Hepatocyte (in vitro differentiated cells): Measurements from ENCODE around the gene PADI4. TPM values are rescaled to one million over a fixed set of nuclear protein-coding genes. Genes with fewer than 3 reads are reported as not detected.
"Not testable (repeated sequence)": the region's sequence is repeated elsewhere in the genome, so short reads cannot be mapped to it uniquely, and the experiment has no call there.

Experiments used
- DNase-seq: peaks from one replicate; pipeline ENCODE4 v3.0.0-alpha.2; 2016; ENCODE audit warnings: low spot score
- H2AFZ ChIP-seq: fragments of 200-600 bp; sonication (generic); 2 replicates; pipeline ENCODE4 v1.6.0; 2016; ENCODE audit warnings: antibody characterized with exemption, mild to moderate bottlenecking
- H3K27ac ChIP-seq: fragments of 200-600 bp; sonication (generic); 2 replicates; pipeline ENCODE4 v1.5.1; 2016; ENCODE audit warnings: mild to moderate bottlenecking
- H3K27me3 ChIP-seq: fragments of 200-600 bp; sonication (generic); 2 replicates; pipeline ENCODE4 v1.6.1; 2016
- H3K36me3 ChIP-seq: fragments of 200-600 bp; sonication (generic); replicated peaks from 2 replicates; pipeline ENCODE4 v1.5.1; 2016; ENCODE audit warnings: low read depth; ENCODE audit not compliant: insufficient read depth
- H3K4me1 ChIP-seq: fragments of 200-600 bp; sonication (generic); 2 replicates; pipeline ENCODE4 v1.5.1; 2016; ENCODE audit warnings: mild to moderate bottlenecking, moderate library complexity; ENCODE audit not compliant: insufficient read depth
- H3K4me2 ChIP-seq: fragments of 200-600 bp; sonication (generic); 2 replicates; pipeline ENCODE4 v1.6.0; 2016
- H3K4me3 ChIP-seq: fragments of 200-600 bp; sonication (generic); 2 replicates; pipeline ENCODE4 v1.5.1; 2016; ENCODE audit warnings: mild to moderate bottlenecking
- H3K79me2 ChIP-seq: fragments of 200-600 bp; sonication (generic); 2 replicates; pipeline ENCODE4 v1.6.0; 2017; ENCODE audit warnings: mild to moderate bottlenecking
- H3K9me2 ChIP-seq: fragments of 200-600 bp; sonication (generic); replicated peaks from 2 replicates; pipeline ENCODE4 v1.6.0; 2017; ENCODE audit warnings: mild to moderate bottlenecking; ENCODE audit not compliant: insufficient read depth
- H3K9me3 ChIP-seq: fragments of 200-600 bp; sonication (generic); 2 replicates; pipeline ENCODE4 v1.5.1; 2016; ENCODE audit warnings: low read depth, mild to moderate bottlenecking
- H4K20me1 ChIP-seq: fragments of 200-600 bp; sonication (generic); 2 replicates; pipeline ENCODE4 v1.6.0; 2016; ENCODE audit warnings: mild to moderate bottlenecking; ENCODE audit not compliant: insufficient read depth, poor library complexity, severe bottlenecking
- EZH2 ChIP-seq: fragments of 200-600 bp; sonication (generic); IDR thresholded peaks from 2 replicates; pipeline ENCODE4 v1.6.1; 2016; ENCODE audit warnings: antibody characterized with exemption, mild to moderate bottlenecking, borderline replicate concordance
- EZH2phosphoT487 ChIP-seq: fragments of 200-600 bp; sonication (generic); IDR thresholded peaks from one replicate; pipeline ENCODE4 v1.6.1; 2018; ENCODE audit warnings: antibody characterized with exemption, mild to moderate bottlenecking, low read depth, moderate library complexity; ENCODE audit not compliant: unreplicated experiment, severe bottlenecking
- WGBS: methylation state at CpG from one replicate; pipeline ENCODE4 v1.1.6; 2016; ENCODE audit warnings: low lambda C conversion rate; ENCODE audit errors: missing lambda C conversion rate; 5-methylcytosine and 5-hydroxymethylcytosine counted together
- polyA plus RNA-seq: library from polyadenylated mRNA; unstranded; fragments of >200 nt; fragmentation: Nextera tagmentation; extraction: Ambion mirVana; gene quantifications from 2 replicates; pipeline ENCODE4 v1.2.1, GENCODE V29; 2016
- total RNA-seq: library from RNA; depleted of rRNA; stranded (reverse); fragments of >200 nt; gene quantifications from 2 replicates; pipeline ENCODE4 v1.2.3, GENCODE V29; 2014
- TF ChIP-seq, protein P1 (sequence below): fragments of 200-600 bp; sonication (generic); IDR thresholded peaks from 2 replicates; pipeline ENCODE4 v1.5.1; 2016; ENCODE audit warnings: antibody characterized with exemption, mild to moderate bottlenecking; ENCODE audit not compliant: poor library complexity

PADI4 gene
- total and polyA plus RNA-seq, 2 experiments from 2014 or later = not detected

DNA sequence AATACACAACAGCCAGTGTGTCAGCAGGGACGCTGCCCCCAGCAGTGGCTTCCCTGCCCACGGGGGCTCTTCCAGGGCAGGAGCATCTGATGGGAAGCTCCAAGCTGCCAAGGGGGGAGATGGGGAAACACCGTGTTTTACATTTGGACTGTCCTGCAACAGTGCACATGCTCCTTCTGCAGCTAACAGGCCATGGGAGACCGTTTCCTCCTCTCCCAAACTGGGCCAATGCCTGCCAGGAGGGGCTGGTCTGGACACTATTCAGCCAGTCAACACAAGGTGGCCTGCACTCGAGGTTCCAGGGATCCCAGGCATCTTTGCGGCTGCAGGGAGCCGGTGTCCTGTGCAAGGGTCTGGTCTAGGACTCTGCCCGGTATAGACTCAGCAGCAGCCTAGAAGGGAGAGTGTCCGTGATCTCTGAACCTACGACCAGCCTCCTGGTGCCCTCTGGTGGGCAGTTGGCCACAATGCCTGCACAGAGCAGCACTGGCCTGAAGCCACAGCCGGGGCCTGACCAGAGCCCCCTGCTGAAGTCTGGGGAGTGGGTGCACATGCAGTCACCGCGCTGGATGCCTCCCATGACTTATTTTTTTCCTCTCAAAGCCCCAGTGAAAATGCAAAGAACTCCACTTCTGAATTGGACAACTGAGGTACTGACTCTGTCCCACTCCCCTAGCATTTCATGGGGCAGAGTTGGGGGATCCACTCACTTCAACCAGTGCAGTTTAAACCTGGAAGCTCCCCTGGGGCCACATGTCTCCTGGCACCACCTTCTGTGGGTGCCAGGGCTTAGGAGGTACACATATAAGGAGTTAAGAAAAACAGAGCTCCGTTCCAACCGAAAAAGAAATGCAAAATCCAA, 98.1 kb downstream of the PADI4 start:
- Histone ChIP-seq H4K20me1 (no peaks in the 10 kb centered on the region), H3K4me2 (no peak overlapping the region)
- 58% methylated on average over 15 of the region's 15 CpGs for WGBS

GRCh38 chr1:17406760-17407475, 98.9 kb downstream of the PADI4 start:
- H4K20me1 ChIP-seq, H3K36me3 ChIP-seq, H3K27ac ChIP-seq, H3K4me3 ChIP-seq, H3K9me3 ChIP-seq, H3K27me3 ChIP-seq, H2AFZ ChIP-seq, H3K4me1 ChIP-seq, H3K4me2 ChIP-seq, DNase-seq, H3K9me2 ChIP-seq, H3K79me2 ChIP-seq: not testable (repeated sequence)
- 85% methylated on average over 16 of the region's 16 CpGs for WGBS

More for the DNA sequence above, 98.1 kb downstream of the PADI4 start:
- DNase-seq = peak; percentile 83
- Histone ChIP-seq H3K27ac (no peak overlapping the region), H2AFZ (no peak overlapping the region), H3K36me3 (no peaks in the 10 kb centered on the region), H3K27me3 (no peaks in the 10 kb centered on the region), H3K4me3 (no peak overlapping the region), H3K4me1 (no peaks in the 10 kb centered on the region), H3K79me2 (no peaks in the 10 kb centered on the region), H3K9me2 (no peaks in the 10 kb centered on the region), H3K9me3 (no peaks in the 10 kb centered on the region)
- TF ChIP-seq, protein P1, sequence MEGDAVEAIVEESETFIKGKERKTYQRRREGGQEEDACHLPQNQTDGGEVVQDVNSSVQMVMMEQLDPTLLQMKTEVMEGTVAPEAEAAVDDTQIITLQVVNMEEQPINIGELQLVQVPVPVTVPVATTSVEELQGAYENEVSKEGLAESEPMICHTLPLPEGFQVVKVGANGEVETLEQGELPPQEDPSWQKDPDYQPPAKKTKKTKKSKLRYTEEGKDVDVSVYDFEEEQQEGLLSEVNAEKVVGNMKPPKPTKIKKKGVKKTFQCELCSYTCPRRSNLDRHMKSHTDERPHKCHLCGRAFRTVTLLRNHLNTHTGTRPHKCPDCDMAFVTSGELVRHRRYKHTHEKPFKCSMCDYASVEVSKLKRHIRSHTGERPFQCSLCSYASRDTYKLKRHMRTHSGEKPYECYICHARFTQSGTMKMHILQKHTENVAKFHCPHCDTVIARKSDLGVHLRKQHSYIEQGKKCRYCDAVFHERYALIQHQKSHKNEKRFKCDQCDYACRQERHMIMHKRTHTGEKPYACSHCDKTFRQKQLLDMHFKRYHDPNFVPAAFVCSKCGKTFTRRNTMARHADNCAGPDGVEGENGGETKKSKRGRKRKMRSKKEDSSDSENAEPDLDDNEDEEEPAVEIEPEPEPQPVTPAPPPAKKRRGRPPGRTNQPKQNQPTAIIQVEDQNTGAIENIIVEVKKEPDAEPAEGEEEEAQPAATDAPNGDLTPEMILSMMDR = peak; percentile 77
- TF ChIP-seq EZH2 = no peak

DNA sequence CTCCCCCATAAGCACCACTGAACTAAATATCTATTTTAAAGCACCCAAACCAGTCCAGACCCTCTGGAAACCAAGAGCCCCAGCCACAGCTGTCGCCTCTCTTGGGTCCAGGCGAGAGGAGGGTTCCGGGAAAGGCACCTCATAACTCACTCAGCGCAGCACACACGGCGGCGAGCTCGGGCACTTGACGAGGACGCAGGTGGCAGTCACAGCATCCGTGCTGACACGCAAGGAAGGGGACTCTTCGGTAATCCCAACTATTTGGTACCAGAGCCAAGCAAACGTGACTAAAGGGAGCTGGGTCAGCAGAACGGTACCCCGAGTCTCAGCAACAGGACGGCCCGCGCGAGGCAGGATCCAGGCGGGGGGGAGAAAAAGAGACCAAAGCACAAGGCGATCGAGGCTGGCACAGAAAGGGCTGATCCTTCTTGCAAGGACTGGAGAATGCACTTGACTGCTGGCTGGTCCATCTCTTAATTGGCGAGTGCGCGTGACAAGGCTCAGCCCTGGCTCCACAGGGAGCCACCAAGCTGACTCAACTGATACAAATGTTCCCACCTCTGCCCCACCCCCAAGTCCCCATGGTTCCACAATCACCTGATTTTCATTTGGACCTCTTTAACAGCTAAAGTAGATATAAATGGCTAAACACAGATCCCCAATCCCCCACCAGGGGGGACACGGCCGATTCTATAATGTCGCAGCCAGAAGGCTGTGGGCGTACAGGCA, 100.0 kb downstream of the PADI4 start:
- not testable (repeated sequence) for H3K4me2 ChIP-seq, H3K9me3 ChIP-seq, H3K4me3 ChIP-seq, DNase-seq, H3K36me3 ChIP-seq, H2AFZ ChIP-seq, H3K27me3 ChIP-seq, H3K4me1 ChIP-seq, H3K27ac ChIP-seq, H3K79me2 ChIP-seq, H3K9me2 ChIP-seq, H4K20me1 ChIP-seq
- 97% methylated on average over 28 of the region's 30 CpGs for WGBS

DNA sequence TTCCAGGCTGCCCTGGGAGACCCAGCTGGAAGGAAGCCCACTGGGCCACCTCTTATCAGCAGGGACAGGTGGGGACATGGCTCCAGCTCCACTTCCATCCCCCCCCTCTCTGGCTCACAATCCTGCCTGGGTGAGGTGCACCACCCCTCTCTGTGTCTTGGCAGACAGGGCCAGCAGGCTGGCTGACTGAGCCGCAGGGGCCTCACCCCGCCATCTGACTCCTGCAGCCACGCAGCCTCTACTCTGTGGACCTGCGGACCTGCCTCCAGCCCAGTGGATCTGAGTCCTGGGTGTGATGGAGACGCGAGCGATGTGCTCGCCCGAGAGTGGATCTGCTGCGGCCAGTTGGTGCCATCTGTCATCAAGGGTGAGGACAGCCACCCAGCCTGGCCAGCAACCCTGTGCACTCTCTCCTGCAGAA, 101.4 kb downstream of the PADI4 start:
- WGBS = 97% methylated on average over 10 of the region's 10 CpGs
- Histone ChIP-seq H3K4me2 (no peak overlapping the region), H3K9me3 (no peaks in the 10 kb centered on the region), H3K79me2 (no peaks in the 10 kb centered on the region), H3K9me2 (no peaks in the 10 kb centered on the region), H3K36me3 (no peaks in the 10 kb centered on the region), H3K27me3 (no peaks in the 10 kb centered on the region), H3K27ac (no peak overlapping the region), H2AFZ (no peak overlapping the region), H3K4me1 (no peaks in the 10 kb centered on the region), H4K20me1 (no peaks in the 10 kb centered on the region), H3K4me3 (no peak overlapping the region)
- no peak for DNase-seq
- TF ChIP-seq EZH2 = no peak
- TF ChIP-seq, protein P1 = no peak
- TF ChIP-seq EZH2phosphoT487 = no peak
